Measurements from ENCODE around the gene CALM1. TPM values are rescaled to one million over a fixed set of nuclear protein-coding genes. Genes with fewer than 3 reads are reported as not detected.

Gene CALM1
- total RNA-seq, 1 donor from 2014 or later: 267 TPM

- peaks cover 7% of the 10 kb centered on the region for H3K36me3 ChIP-seq (ENCODE audit: control insufficient read depth, insufficient read depth, low read length)
- H3K4me3 ChIP-seq (ENCODE audit: low read depth, low read length): no peak overlapping the region
- no peak for TF ChIP-seq CTCF (IDR thresholded peaks at IDR 0.05; ENCODE audit: insufficient read depth, low read length, severe bottlenecking)
- no peak for DNase-seq (ENCODE audit: low read depth)
- no peaks in the 10 kb centered on the region for H3K27me3 ChIP-seq (ENCODE audit: control insufficient read depth, insufficient read depth, low read length)
- FAIRE-seq: no peak
Observed at GRCh38 chr14:90408713-90409112, 11.9 kb downstream of the CALM1 start.

GRCh38 chr14:90409209-90409730 lies 12.4 kb downstream of the CALM1 start:
- TF ChIP-seq CTCF (IDR thresholded peaks at IDR 0.05; ENCODE audit: insufficient read depth, low read length, severe bottlenecking): no peak
- Histone ChIP-seq H3K27me3 (ENCODE audit: control insufficient read depth, insufficient read depth, low read length) (no peaks in the 10 kb centered on the region), H3K36me3 (ENCODE audit: control insufficient read depth, insufficient read depth, low read length) (peaks cover 2% of the 10 kb centered on the region), H3K4me3 (ENCODE audit: low read depth, low read length) (no peak overlapping the region)
- FAIRE-seq: peak; percentile 32
- DNase-seq (ENCODE audit: low read depth): peak; percentile 88

GRCh38 chr14:90412058-90412457 lies 15.2 kb downstream of the CALM1 start:
- no peak for TF ChIP-seq CTCF (IDR thresholded peaks at IDR 0.05; ENCODE audit: insufficient read depth, low read length, severe bottlenecking)
- DNase-seq (ENCODE audit: low read depth) (no peak), FAIRE-seq (no peak)
- Histone ChIP-seq H3K27me3 (ENCODE audit: control insufficient read depth, insufficient read depth, low read length) (no peaks in the 10 kb centered on the region), H3K36me3 (ENCODE audit: control insufficient read depth, insufficient read depth, low read length) (no peaks in the 10 kb centered on the region), H3K4me3 (ENCODE audit: low read depth, low read length) (no peak overlapping the region)

- DNase-seq (ENCODE audit: low read depth) (no peak), FAIRE-seq (no peak)
- Histone ChIP-seq H3K27me3 (ENCODE audit: control insufficient read depth, insufficient read depth, low read length) (no peaks in the 10 kb centered on the region), H3K36me3 (ENCODE audit: control insufficient read depth, insufficient read depth, low read length) (no peaks in the 10 kb centered on the region), H3K4me3 (ENCODE audit: low read depth, low read length) (no peak overlapping the region)
- no peak for TF ChIP-seq CTCF (IDR thresholded peaks at IDR 0.05; ENCODE audit: insufficient read depth, low read length, severe bottlenecking)
Observed at GRCh38 chr14:90416720-90417119, 19.9 kb downstream of the CALM1 start.

DNA sequence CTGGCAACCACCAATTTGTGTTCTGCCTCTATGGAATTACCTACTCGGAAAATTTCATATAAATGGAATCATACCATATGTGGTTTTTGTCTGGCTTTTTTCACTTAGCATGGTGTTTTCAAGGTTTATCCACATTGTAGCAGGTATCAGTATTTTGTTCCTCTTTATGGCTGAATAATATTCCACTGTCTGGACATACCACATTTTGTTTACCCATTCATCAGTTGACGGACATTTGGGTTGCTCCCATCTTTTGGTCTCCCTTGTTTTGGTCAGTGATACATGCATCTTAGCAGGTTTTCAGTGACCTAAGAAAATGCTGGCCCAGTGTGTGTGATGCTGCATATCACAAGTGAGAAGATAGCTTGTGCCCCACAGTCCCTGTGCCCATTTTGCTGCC lies 21.2 kb downstream of the CALM1 start:
- FAIRE-seq: no peak
- TF ChIP-seq CTCF (IDR thresholded peaks at IDR 0.05; ENCODE audit: insufficient read depth, low read length, severe bottlenecking): no peak
- Histone ChIP-seq H3K4me3 (ENCODE audit: low read depth, low read length) (no peak overlapping the region), H3K27me3 (ENCODE audit: control insufficient read depth, insufficient read depth, low read length) (no peaks in the 10 kb centered on the region), H3K36me3 (ENCODE audit: control insufficient read depth, insufficient read depth, low read length) (no peaks in the 10 kb centered on the region)
- no peak for DNase-seq (ENCODE audit: low read depth)

- no peak overlapping the region for H3K4me3 ChIP-seq (ENCODE audit: low read depth, low read length)
- TF ChIP-seq CTCF (IDR thresholded peaks at IDR 0.05; ENCODE audit: insufficient read depth, low read length, severe bottlenecking): no peak
- H3K27me3 ChIP-seq (ENCODE audit: control insufficient read depth, insufficient read depth, low read length): no peaks in the 10 kb centered on the region
- DNase-seq (ENCODE audit: low read depth): peak; percentile 99
- no peaks in the 10 kb centered on the region for H3K36me3 ChIP-seq (ENCODE audit: control insufficient read depth, insufficient read depth, low read length)
- peak; percentile 97 for FAIRE-seq
Observed at GRCh38 chr14:90419200-90419599, 22.4 kb downstream of the CALM1 start.
